Measurements from ENCODE around the gene FLNB.
"Not testable (repeated sequence)": the region's sequence is repeated elsewhere in the genome, so short reads cannot be mapped to it uniquely, and the experiment has no call there.

Gene FLNB

GRCh38 chr3:58055314-58055713 lies 47.1 kb downstream of the FLNB start:
- DNase-seq: no peak

- not testable (repeated sequence) for DNase-seq
Measured at GRCh38 chr3:58055891-58056290, 47.7 kb downstream of the FLNB start.

GRCh38 chr3:58058361-58059263 lies 50.4 kb downstream of the FLNB start:
- DNase-seq: no peak

- DNase-seq: no peak
Measured at GRCh38 chr3:58059349-58060321, 51.4 kb downstream of the FLNB start.

GRCh38 chr3:58062472-58062871 lies 54.2 kb downstream of the FLNB start:
- no peak for DNase-seq

- no peak for DNase-seq
Measured at GRCh38 chr3:58063022-58063815, 55.0 kb downstream of the FLNB start.

- DNase-seq: no peak
Measured at GRCh38 chr3:58064923-58065638, 56.9 kb downstream of the FLNB start.

GRCh38 chr3:58065700-58066167 lies 57.5 kb downstream of the FLNB start:
- DNase-seq: no peak

GRCh38 chr3:58066842-58067241 lies 58.6 kb downstream of the FLNB start:
- no peak for DNase-seq

GRCh38 chr3:58068122-58068809 lies 60.0 kb downstream of the FLNB start:
- DNase-seq: no peak

GRCh38 chr3:58071480-58071971 lies 63.3 kb downstream of the FLNB start:
- DNase-seq: no peak

- DNase-seq: no peak
Measured at GRCh38 chr3:58072052-58072762, 64.0 kb downstream of the FLNB start.

- no peak for DNase-seq
Measured at GRCh38 chr3:58072763-58073130, 64.5 kb downstream of the FLNB start.

- no peak for DNase-seq
Measured at GRCh38 chr3:58073301-58074108, 65.3 kb downstream of the FLNB start.

- DNase-seq: no peak
Measured at GRCh38 chr3:58074116-58074715, 66.0 kb downstream of the FLNB start.

GRCh38 chr3:58074997-58075396 lies 66.8 kb downstream of the FLNB start:
- no peak for DNase-seq

GRCh38 chr3:58077596-58078285 lies 69.5 kb downstream of the FLNB start:
- DNase-seq: no peak

GRCh38 chr3:58078610-58079009 lies 70.4 kb downstream of the FLNB start:
- DNase-seq: no peak

- DNase-seq: no peak
Measured at GRCh38 chr3:58079773-58080172, 71.6 kb downstream of the FLNB start.

All from NCI-H526 (cell line).